HepG2 (cell line): ENCODE data around the gene PSKH1. TPM values are rescaled to one million over a fixed set of nuclear protein-coding genes. Genes with fewer than 3 reads are reported as not detected.

Source experiments
- AGO2 ChIP-seq: fragments of 200-400 bp; formaldehyde crosslinking; optimal IDR thresholded peaks from 2 replicates; pipeline ENCODE3; 2017; ENCODE audit warnings: mild to moderate bottlenecking, low read depth, low read length, moderate library complexity
- BRD4 ChIP-seq: sonication (generic); formaldehyde crosslinking; IDR thresholded peaks from 2 replicates; pipeline ENCODE4 v1.4.0; 2020; ENCODE audit warnings: missing genetic modification reagents
- FOXJ3 ChIP-seq: sonication (generic); formaldehyde crosslinking; IDR thresholded peaks from 2 replicates; pipeline ENCODE4 v1.4.0; 2020; ENCODE audit warnings: missing genetic modification reagents, mild to moderate bottlenecking, borderline replicate concordance
- FOXM1 ChIP-seq: sonication (generic); formaldehyde crosslinking; IDR thresholded peaks from 2 replicates; pipeline ENCODE4 v1.5.0; 2020; ENCODE audit warnings: missing genetic modification reagents
- GTF2F1 ChIP-seq: fragments of 150-350 bp; IDR thresholded peaks from 2 replicates; pipeline ENCODE4 v1.6.1; 2014; ENCODE audit warnings: low read length
- HDAC6 ChIP-seq: fragments of 200-600 bp; sonication (generic); IDR thresholded peaks from 2 replicates; pipeline ENCODE4 v1.7.0; 2017; ENCODE audit warnings: mild to moderate bottlenecking, antibody characterized with exemption, low read length, low read depth
- MAFG ChIP-seq: sonication (generic); formaldehyde crosslinking; IDR thresholded peaks from 2 replicates; pipeline ENCODE4 v1.5.1; 2020; ENCODE audit warnings: mild to moderate bottlenecking, missing genetic modification reagents
- NKX3-1 ChIP-seq: sonication (generic); formaldehyde crosslinking; IDR thresholded peaks from 2 replicates; pipeline ENCODE4 v1.5.0; 2020; ENCODE audit warnings: missing genetic modification reagents
- RARG ChIP-seq: sonication (generic); formaldehyde crosslinking; IDR thresholded peaks from 2 replicates; pipeline ENCODE4 v1.4.0; 2020; ENCODE audit warnings: low read depth, mild to moderate bottlenecking, missing genetic modification reagents
- SRSF1 ChIP-seq: fragments of 200-400 bp; formaldehyde crosslinking; optimal IDR thresholded peaks from 2 replicates; pipeline ENCODE3; 2017; ENCODE audit warnings: mild to moderate bottlenecking, low read depth, low read length, moderate library complexity
- ZC3H4 ChIP-seq: sonication (generic); formaldehyde crosslinking; IDR thresholded peaks from 2 replicates; pipeline ENCODE4 v1.4.0; 2020; ENCODE audit warnings: missing genetic modification reagents, borderline replicate concordance
- ZNF224 ChIP-seq: sonication (generic); formaldehyde crosslinking; IDR thresholded peaks from 2 replicates; pipeline ENCODE4 v1.5.0; 2020; ENCODE audit warnings: mild to moderate bottlenecking, missing genetic modification reagents
- polyA plus RNA-seq, 8 experiments: library from polyadenylated mRNA; depleted of rRNA in 3 of 8; stranded (reverse) in 7 of 8; unstranded in 1 of 8; fragments of >200 nt; fragmentation: Illumina TruSeq in 4 of 8; extraction: Trizol in 4 of 8; gene quantifications; 2 replicates each; pipeline versions ENCODE4 v1.2.1 to v1.2.3, GENCODE V29; 2011 to 2016; ENCODE audit warnings: low read depth in 4 of 8, missing spikeins in 1 of 8, mixed read lengths in 1 of 8; ENCODE audit not compliant: insufficient read depth in 1 of 8
- total RNA-seq, 5 experiments: library from RNA; depleted of rRNA; stranded (reverse); fragments of >200 nt; fragmentation: Illumina TruSeq; extraction: Trizol; gene quantifications; 2 replicates each; pipeline ENCODE4 v1.2.3, GENCODE V29; 2016; ENCODE audit warnings: low read depth in 1 of 5
- TF ChIP-seq, protein P1 (sequence below): sonication (generic); formaldehyde crosslinking; IDR thresholded peaks from 2 replicates; pipeline ENCODE4 v1.4.0; 2020; ENCODE audit warnings: mild to moderate bottlenecking, missing genetic modification reagents
- TF ChIP-seq, protein P2 (sequence below), 2 experiments: fragments of 450-650 bp in 1 of 2; sonication (generic) in 1 of 2; formaldehyde crosslinking; IDR thresholded peaks; 2 replicates each; pipeline versions ENCODE4 v1.5.0 to v1.8.0; 2020 to 2022; ENCODE audit warnings: mild to moderate bottlenecking in 1 of 2, missing genetic modification reagents in 1 of 2
- TF ChIP-seq, protein P3 (sequence below): sonication (generic); formaldehyde crosslinking; IDR thresholded peaks from 2 replicates; pipeline ENCODE4 v1.8.0; 2022; ENCODE audit warnings: missing genetic modification reagents, mild to moderate bottlenecking, borderline replicate concordance
- TF ChIP-seq, protein P4 (sequence below): sonication (generic); formaldehyde crosslinking; IDR thresholded peaks from 2 replicates; pipeline ENCODE4 v1.4.0; 2020; ENCODE audit warnings: missing genetic modification reagents
- TF ChIP-seq, protein P5 (sequence below): conservative IDR thresholded peaks from 2 replicates; pipeline ENCODE4 v1.6.1; 2018; ENCODE audit warnings: missing genetic modification reagents

The PSKH1 gene
- total and polyA plus RNA-seq, 2 of the 13 experiments (the other 11 are each of a cell fraction or from before 2014, with no cell fraction given), result 8.4 to 19.1 TPM

DNA sequence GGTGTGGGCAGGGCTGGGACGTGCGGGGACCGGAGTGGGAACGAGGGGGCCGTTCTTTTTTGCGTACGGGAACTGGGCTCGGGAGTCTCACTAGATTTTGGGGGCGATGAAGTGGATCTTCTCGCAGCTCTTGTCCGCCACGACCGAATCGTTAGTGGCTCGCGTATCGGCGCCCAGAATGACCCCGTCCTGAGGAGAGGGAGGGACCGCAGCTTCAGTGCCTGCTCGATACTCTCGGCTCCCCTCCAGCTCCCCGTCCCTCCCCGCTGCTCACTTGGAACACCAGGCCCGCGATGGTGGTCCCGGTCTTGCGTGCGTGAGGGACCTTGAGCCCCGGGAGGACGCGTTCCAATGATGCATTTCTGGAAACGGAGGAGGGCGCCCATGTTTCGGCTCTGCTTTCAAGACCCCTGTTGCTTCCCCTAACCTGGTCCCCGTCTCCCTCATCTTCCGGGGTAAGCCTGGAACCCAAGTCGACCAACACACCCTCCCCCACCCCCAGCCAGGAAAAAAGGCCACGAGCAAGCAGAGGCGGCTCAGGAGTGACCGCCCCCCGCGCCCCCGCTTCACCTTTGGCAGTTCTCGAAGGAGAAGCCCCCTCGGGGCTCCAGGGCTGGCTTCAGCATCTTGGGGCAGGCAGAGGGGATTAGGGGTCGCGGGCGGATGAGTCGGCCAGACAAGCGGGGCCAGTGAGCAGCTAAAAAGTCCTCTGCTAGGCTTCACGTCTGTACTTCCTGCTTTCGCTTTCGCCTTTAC, 43.2 kb downstream of the PSKH1 start, which contains the start of gene PSMB10 (continued):
- TF ChIP-seq SRSF1 (no peak), RARG (CRISPR knock-in tag) (peak; percentile 11; the same call in 1 of the 2 replicates), FOXM1 (CRISPR knock-in tag) (no peak), HDAC6 (no peak), MAFG (no peak), ZC3H4 (CRISPR knock-in tag) (no peak), FOXJ3 (CRISPR knock-in tag) (no peak), AGO2 (peak; percentile 59), BRD4 (CRISPR knock-in tag) (peak; percentile 62; the same call in 1 of the 2 replicates), NKX3-1 (CRISPR knock-in tag) (no peak), GTF2F1 (no peak; the same call in 1 of the 2 replicates), ZNF224 (0 out of 2 replicates have a peak, but pooled peaks have one; percentile 33)
- TF ChIP-seq, protein P1, sequence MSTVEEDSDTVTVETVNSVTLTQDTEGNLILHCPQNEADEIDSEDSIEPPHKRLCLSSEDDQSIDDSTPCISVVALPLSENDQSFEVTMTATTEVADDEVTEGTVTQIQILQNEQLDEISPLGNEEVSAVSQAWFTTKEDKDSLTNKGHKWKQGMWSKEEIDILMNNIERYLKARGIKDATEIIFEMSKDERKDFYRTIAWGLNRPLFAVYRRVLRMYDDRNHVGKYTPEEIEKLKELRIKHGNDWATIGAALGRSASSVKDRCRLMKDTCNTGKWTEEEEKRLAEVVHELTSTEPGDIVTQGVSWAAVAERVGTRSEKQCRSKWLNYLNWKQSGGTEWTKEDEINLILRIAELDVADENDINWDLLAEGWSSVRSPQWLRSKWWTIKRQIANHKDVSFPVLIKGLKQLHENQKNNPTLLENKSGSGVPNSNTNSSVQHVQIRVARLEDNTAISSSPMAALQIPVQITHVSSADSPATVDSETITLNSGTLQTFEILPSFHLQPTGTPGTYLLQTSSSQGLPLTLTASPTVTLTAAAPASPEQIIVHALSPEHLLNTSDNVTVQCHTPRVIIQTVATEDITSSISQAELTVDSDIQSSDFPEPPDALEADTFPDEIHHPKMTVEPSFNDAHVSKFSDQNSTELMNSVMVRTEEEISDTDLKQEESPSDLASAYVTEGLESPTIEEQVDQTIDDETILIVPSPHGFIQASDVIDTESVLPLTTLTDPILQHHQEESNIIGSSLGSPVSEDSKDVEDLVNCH (CRISPR knock-in tag), result no peak
- TF ChIP-seq, protein P2, sequence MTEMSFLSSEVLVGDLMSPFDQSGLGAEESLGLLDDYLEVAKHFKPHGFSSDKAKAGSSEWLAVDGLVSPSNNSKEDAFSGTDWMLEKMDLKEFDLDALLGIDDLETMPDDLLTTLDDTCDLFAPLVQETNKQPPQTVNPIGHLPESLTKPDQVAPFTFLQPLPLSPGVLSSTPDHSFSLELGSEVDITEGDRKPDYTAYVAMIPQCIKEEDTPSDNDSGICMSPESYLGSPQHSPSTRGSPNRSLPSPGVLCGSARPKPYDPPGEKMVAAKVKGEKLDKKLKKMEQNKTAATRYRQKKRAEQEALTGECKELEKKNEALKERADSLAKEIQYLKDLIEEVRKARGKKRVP (CRISPR knock-in tag; IDR thresholded peaks at IDR 0.05), result peak in 1 of 2 experiments; percentile 0; a peak in 1 of 4 replicates
- TF ChIP-seq, protein P3, sequence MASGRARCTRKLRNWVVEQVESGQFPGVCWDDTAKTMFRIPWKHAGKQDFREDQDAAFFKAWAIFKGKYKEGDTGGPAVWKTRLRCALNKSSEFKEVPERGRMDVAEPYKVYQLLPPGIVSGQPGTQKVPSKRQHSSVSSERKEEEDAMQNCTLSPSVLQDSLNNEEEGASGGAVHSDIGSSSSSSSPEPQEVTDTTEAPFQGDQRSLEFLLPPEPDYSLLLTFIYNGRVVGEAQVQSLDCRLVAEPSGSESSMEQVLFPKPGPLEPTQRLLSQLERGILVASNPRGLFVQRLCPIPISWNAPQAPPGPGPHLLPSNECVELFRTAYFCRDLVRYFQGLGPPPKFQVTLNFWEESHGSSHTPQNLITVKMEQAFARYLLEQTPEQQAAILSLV, result 0 out of 2 replicates have a peak, but pooled peaks have one; percentile 16
- TF ChIP-seq, protein P4, sequence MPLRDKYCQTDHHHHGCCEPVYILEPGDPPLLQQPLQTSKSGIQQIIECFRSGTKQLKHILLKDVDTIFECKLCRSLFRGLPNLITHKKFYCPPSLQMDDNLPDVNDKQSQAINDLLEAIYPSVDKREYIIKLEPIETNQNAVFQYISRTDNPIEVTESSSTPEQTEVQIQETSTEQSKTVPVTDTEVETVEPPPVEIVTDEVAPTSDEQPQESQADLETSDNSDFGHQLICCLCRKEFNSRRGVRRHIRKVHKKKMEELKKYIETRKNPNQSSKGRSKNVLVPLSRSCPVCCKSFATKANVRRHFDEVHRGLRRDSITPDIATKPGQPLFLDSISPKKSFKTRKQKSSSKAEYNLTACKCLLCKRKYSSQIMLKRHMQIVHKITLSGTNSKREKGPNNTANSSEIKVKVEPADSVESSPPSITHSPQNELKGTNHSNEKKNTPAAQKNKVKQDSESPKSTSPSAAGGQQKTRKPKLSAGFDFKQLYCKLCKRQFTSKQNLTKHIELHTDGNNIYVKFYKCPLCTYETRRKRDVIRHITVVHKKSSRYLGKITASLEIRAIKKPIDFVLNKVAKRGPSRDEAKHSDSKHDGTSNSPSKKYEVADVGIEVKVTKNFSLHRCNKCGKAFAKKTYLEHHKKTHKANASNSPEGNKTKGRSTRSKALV (CRISPR knock-in tag), result 0 out of 2 replicates have a peak, but pooled peaks have one; percentile 16
- TF ChIP-seq, protein P5, sequence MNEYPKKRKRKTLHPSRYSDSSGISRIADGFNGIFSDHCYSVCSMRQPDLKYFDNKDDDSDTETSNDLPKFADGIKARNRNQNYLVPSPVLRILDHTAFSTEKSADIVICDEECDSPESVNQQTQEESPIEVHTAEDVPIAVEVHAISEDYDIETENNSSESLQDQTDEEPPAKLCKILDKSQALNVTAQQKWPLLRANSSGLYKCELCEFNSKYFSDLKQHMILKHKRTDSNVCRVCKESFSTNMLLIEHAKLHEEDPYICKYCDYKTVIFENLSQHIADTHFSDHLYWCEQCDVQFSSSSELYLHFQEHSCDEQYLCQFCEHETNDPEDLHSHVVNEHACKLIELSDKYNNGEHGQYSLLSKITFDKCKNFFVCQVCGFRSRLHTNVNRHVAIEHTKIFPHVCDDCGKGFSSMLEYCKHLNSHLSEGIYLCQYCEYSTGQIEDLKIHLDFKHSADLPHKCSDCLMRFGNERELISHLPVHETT (CRISPR knock-in tag), result 0 out of 2 replicates have a peak, but pooled peaks have one; percentile 3
